Testis (tissue), 3 donors: ENCODE measurements around the gene BNC2. TPM values are rescaled to one million over a fixed set of nuclear protein-coding genes. Genes with fewer than 3 reads are reported as not detected.

Source experiments
- DNase-seq: peaks from one replicate; pipeline ENCODE4 v3.0.0-alpha.2; 2019
- H3K27ac ChIP-seq, 2 donors: fragments of 200-600 bp; sonication (generic); one replicate each; pipeline ENCODE4 v1.5.1; 2019
- H3K27me3 ChIP-seq: fragments of 200-600 bp; sonication (generic); one replicate; pipeline ENCODE4 v1.5.1; 2019
- H3K36me3 ChIP-seq: fragments of 200-600 bp; sonication (generic); one replicate; pipeline ENCODE4 v1.5.1; 2017; ENCODE audit warnings: low read depth; ENCODE audit errors: missing control alignments
- H3K4me1 ChIP-seq: fragments of 200-600 bp; sonication (generic); one replicate; pipeline ENCODE4 v1.5.1; 2019
- H3K4me3 ChIP-seq, 2 donors: fragments of 200-600 bp; sonication (generic); one replicate each; pipeline ENCODE4 v1.5.1; 2017 to 2019
- H3K9me3 ChIP-seq: fragments of 200-600 bp; sonication (generic); one replicate; pipeline ENCODE4 v1.5.1; 2017
- POLR2A ChIP-seq: fragments of 450-650 bp; IDR thresholded peaks from one replicate; pipeline ENCODE4 v1.6.1; 2017; ENCODE audit warnings: antibody characterized with exemption, mild to moderate bottlenecking, moderate library complexity
- WGBS, 2 donors: methylation state at CpG; one replicate each; pipeline ENCODE4 v1.1.5; 2018; 5-methylcytosine and 5-hydroxymethylcytosine counted together
- intact Hi-C: fragments of 100-400 bp; cut with DNase I; formaldehyde crosslinking; loops from one replicate; pipeline ENCODE4 v1.15.1; 2023; ENCODE audit warnings: low total_unique reads
- polyA plus RNA-seq: library from polyadenylated mRNA; stranded (reverse); fragments of 350-450 nt; fragmentation: Illumina TruSeq; extraction: RNeasy Lipid Tissue Mini Kit (QIAGEN cat#74804); gene quantifications from one replicate; pipeline ENCODE4 v1.2.3, GENCODE V29; 2014; ENCODE audit warnings: low read depth, low replicate concordance; ENCODE audit not compliant: insufficient read depth
- total RNA-seq, 2 donors: library from RNA; depleted of rRNA; stranded (reverse); fragments of >200 nt; gene quantifications; one replicate each; pipeline ENCODE4 v1.2.3, GENCODE V29; 2016
- TF ChIP-seq, protein P1 (sequence below), 3 experiments: fragments of 450-650 bp in 2 of 3; fragments of 200-600 bp in 1 of 3; sonication (generic) in 1 of 3; IDR thresholded peaks; one replicate each; pipeline ENCODE4 v1.5.1; 2016 to 2019; ENCODE audit warnings: antibody characterized with exemption in 3 of 3, mild to moderate bottlenecking in 2 of 3, moderate library complexity in 1 of 3

Gene BNC2
- total and polyA plus RNA-seq, 3 donors from 2014 or later: 14.6 to 35.2 (median 32.0) TPM

GRCh38 chr9:16519001-16519400 is 351.5 kb downstream of the BNC2 start:
- intact Hi-C loops: no loop called here

DNA sequence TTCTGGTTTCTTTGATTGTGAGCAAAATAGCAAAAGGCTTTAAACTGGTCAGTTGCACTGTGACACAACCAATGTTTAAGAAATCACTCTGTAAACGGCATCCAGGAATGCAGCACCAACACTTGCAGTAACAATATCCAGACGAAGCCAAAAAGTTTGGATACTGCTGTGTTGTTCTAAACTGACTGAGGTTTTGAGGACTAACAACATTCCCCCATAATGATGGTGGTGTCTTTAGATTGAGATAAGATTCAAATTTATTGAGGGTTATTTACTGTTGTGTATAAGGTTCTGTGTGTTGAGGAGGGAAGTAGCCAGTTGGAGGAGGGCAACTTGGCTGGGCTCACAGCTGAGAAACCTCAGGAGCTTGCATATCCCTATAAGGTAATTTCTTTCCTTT is 353.6 kb downstream of the BNC2 start:
- H3K4me1 ChIP-seq: no peaks in the 10 kb centered on the region

More at GRCh38 chr9:16519001-16519400, 351.5 kb downstream of the BNC2 start:
- DNase-seq: no peak
- no peaks in the 10 kb centered on the region for H3K36me3 ChIP-seq
- no peaks in the 10 kb centered on the region for H3K4me1 ChIP-seq
- H3K9me3 ChIP-seq: no peaks in the 10 kb centered on the region
- no peaks in the 10 kb centered on the region for H3K27me3 ChIP-seq
- no peak overlapping the region for H3K27ac ChIP-seq
- 81 to 91% methylated on average over 2 of the region's 2 CpGs for WGBS, 2 donors
- H3K4me3 ChIP-seq: no peak overlapping the region
- no peak for TF ChIP-seq POLR2A

DNA sequence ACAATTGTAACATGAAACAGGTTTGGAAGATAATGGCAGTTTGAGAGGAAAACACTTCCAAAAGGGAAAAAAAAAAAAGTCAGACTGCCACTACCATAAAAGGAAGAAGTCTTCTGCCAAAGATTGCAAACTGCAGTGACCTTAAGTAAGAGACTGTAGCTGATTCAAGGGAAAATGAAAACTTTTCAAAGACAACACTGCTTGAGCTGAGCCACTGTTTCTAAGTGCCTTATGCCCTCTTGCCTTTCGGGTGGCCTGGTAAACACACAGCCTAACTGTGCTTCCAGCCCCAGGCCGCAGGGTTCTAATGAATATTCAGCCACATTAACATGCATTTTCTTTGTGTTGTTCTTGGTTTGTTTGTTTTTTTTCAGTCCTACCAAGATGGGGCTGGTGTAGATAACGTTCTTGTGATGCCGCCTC is 354.6 kb downstream of the BNC2 start:
- WGBS, 2 donors: 50 to 54% methylated on average over 4 of the region's 4 CpGs
- no peak overlapping the region for H3K27ac ChIP-seq
- H3K36me3 ChIP-seq: no peaks in the 10 kb centered on the region
- intact Hi-C loops: no loop called here
- H3K4me1 ChIP-seq: no peaks in the 10 kb centered on the region
- DNase-seq: peak; percentile 26
- no peak for TF ChIP-seq POLR2A
- TF ChIP-seq, protein P1, sequence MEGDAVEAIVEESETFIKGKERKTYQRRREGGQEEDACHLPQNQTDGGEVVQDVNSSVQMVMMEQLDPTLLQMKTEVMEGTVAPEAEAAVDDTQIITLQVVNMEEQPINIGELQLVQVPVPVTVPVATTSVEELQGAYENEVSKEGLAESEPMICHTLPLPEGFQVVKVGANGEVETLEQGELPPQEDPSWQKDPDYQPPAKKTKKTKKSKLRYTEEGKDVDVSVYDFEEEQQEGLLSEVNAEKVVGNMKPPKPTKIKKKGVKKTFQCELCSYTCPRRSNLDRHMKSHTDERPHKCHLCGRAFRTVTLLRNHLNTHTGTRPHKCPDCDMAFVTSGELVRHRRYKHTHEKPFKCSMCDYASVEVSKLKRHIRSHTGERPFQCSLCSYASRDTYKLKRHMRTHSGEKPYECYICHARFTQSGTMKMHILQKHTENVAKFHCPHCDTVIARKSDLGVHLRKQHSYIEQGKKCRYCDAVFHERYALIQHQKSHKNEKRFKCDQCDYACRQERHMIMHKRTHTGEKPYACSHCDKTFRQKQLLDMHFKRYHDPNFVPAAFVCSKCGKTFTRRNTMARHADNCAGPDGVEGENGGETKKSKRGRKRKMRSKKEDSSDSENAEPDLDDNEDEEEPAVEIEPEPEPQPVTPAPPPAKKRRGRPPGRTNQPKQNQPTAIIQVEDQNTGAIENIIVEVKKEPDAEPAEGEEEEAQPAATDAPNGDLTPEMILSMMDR (IDR thresholded peaks at IDR 0.05): no peak
- no peaks in the 10 kb centered on the region for H3K9me3 ChIP-seq
- H3K4me3 ChIP-seq: no peak overlapping the region
- no peaks in the 10 kb centered on the region for H3K27me3 ChIP-seq

More for the DNA sequence above, 353.6 kb downstream of the BNC2 start:
- DNase-seq: no peak
- no peak overlapping the region for H3K27ac ChIP-seq
- H3K4me3 ChIP-seq: no peak overlapping the region
- H3K27me3 ChIP-seq: no peaks in the 10 kb centered on the region
- TF ChIP-seq, protein P1 (IDR thresholded peaks at IDR 0.05): no peak
- TF ChIP-seq POLR2A: no peak
- intact Hi-C loops: no loop called here
- no peaks in the 10 kb centered on the region for H3K36me3 ChIP-seq
- H3K9me3 ChIP-seq: no peaks in the 10 kb centered on the region
- 61 to 68% methylated on average over 2 of the region's 2 CpGs for WGBS, 2 donors

DNA sequence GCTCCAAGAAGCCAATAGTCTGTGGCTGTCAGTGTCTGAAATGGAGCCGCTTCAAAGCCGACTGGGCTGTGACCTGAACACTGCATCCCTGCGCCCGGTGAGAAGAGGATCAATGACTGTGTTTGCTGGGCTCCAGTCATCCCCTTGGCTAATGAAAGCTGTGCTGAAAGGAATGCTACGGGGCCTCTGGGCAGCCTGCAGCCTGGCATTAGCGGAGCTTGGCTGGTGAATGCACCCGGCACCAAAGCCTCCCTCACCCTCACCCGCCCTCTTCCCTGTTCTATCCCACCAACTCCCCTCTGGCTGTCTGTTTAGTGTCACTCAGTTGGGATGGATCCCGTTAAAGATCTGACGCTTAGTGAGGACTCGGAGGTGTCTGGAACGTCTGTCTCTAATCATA is 355.3 kb downstream of the BNC2 start:
- intact Hi-C loops: no loop called here
- Histone ChIP-seq H3K27me3 (no peaks in the 10 kb centered on the region), H3K4me1 (no peaks in the 10 kb centered on the region), H3K36me3 (no peaks in the 10 kb centered on the region), H3K9me3 (no peaks in the 10 kb centered on the region), H3K27ac (no peak overlapping the region), H3K4me3 (no peak overlapping the region)
- DNase-seq: no peak
- WGBS, 2 donors: 77 to 80% methylated on average over 10 to 12 of the region's 12 CpGs
- TF ChIP-seq, protein P1 (IDR thresholded peaks at IDR 0.05): no peak
- no peak for TF ChIP-seq POLR2A

- no peak for DNase-seq
- Histone ChIP-seq H3K4me3 (no peak overlapping the region), H3K9me3 (no peaks in the 10 kb centered on the region), H3K27me3 (no peaks in the 10 kb centered on the region), H3K27ac (no peak overlapping the region), H3K4me1 (no peaks in the 10 kb centered on the region), H3K36me3 (no peaks in the 10 kb centered on the region)
- TF ChIP-seq, protein P1 (IDR thresholded peaks at IDR 0.05): no peak
- no peak for TF ChIP-seq POLR2A
- 69 to 73% methylated on average over 1 of the region's 1 CpG for WGBS, 2 donors
- intact Hi-C loops: no loop called here
These were observed 356.3 kb downstream of the BNC2 start for GRCh38 chr9:16514131-16514530.
